PFSK-1 (cell line): ENCODE data around the gene MCRIP1.

Source experiments
- FOXP2 ChIP-seq: optimal IDR thresholded peaks from 2 replicates; pipeline ENCODE3; 2011; ENCODE audit warnings: borderline replicate concordance, control low read depth, inconsistent platforms; ENCODE audit not compliant: insufficient read depth; ENCODE audit errors: extremely low read length, extremely low read depth
- POLR2AphosphoS5 ChIP-seq: IDR thresholded peaks from 2 replicates; pipeline ENCODE4 v1.6.1; 2012; ENCODE audit warnings: low read depth, mild to moderate bottlenecking, control low read depth, low read length, moderate library complexity
- SIN3A ChIP-seq: IDR thresholded peaks from 2 replicates; pipeline ENCODE4 v1.6.1; 2012; ENCODE audit warnings: mild to moderate bottlenecking, low read length, moderate library complexity, borderline replicate concordance; ENCODE audit not compliant: insufficient read depth
- TAF1 ChIP-seq: IDR thresholded peaks from 2 replicates; pipeline ENCODE4 v1.6.1; 2012; ENCODE audit warnings: low read length, control low read depth, borderline replicate concordance; ENCODE audit not compliant: insufficient read depth
- TF ChIP-seq, protein P1 (sequence below), 2 experiments: IDR thresholded peaks; 2 replicates each; pipeline versions ENCODE4 v1.6.1 to v1.8.0; 2011 to 2012; ENCODE audit warnings: low read depth in 2 of 2, low read length in 2 of 2, control low read depth in 1 of 2, inconsistent platforms in 1 of 2, mild to moderate bottlenecking in 1 of 2, moderate library complexity in 1 of 2; ENCODE audit not compliant: insufficient read depth in 1 of 2

MCRIP1 gene

DNA sequence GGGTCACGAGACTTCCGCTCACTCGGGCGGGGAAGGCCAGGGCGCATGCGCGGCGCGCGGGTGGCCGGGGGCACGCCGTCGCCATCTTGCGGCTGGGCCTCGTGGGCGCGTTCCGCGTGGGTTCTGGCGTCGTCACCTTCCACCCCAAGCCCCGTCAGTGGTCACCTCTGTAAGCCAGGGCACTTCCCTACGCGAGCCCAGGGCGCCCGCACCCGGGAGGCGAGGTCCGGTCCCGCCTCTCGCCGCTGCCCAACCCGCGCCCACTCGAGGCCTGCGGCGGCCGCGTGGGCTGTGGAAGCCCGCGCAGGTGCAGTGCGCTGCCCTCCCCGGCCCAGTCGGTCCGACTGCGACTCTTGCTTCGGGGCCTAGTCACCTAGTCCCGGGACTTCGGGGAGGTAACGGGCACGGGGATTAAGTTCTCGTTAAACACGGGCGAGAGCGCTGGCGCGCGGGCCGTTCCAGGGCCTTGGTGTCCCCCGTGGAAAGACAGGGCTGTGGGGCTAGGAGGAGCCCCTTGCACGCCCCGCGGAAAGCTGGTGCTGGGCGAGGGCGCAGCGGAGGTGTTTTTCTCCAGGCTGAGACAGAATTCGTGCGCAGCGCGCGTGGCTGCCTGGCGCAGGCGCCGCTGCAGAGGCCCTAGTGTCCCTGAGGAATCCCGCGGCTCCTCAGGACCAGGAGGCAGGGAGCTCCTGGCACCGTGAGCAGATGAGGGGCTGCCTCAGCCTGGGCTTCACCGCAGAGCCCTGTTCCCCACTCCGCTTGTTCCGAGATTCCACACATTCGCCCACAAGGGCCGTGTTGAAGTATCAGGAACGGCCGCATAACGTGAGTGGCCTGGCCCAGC lies 38.5 kb upstream of the MCRIP1 start:
- TF ChIP-seq SIN3A (no peak), TAF1 (no peak), POLR2AphosphoS5 (peak; percentile 16; the same call in 1 of the 2 replicates), FOXP2 (no peak)
- TF ChIP-seq, protein P1, sequence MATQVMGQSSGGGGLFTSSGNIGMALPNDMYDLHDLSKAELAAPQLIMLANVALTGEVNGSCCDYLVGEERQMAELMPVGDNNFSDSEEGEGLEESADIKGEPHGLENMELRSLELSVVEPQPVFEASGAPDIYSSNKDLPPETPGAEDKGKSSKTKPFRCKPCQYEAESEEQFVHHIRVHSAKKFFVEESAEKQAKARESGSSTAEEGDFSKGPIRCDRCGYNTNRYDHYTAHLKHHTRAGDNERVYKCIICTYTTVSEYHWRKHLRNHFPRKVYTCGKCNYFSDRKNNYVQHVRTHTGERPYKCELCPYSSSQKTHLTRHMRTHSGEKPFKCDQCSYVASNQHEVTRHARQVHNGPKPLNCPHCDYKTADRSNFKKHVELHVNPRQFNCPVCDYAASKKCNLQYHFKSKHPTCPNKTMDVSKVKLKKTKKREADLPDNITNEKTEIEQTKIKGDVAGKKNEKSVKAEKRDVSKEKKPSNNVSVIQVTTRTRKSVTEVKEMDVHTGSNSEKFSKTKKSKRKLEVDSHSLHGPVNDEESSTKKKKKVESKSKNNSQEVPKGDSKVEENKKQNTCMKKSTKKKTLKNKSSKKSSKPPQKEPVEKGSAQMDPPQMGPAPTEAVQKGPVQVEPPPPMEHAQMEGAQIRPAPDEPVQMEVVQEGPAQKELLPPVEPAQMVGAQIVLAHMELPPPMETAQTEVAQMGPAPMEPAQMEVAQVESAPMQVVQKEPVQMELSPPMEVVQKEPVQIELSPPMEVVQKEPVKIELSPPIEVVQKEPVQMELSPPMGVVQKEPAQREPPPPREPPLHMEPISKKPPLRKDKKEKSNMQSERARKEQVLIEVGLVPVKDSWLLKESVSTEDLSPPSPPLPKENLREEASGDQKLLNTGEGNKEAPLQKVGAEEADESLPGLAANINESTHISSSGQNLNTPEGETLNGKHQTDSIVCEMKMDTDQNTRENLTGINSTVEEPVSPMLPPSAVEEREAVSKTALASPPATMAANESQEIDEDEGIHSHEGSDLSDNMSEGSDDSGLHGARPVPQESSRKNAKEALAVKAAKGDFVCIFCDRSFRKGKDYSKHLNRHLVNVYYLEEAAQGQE (IDR thresholded peaks at IDR 0.05; ENCODE audit: insufficient read depth in 1 of 2, low read depth in 2 of 2, low read length in 2 of 2), result peak in 1 of 2 experiments; percentile 46; a peak in 1 of 4 replicates

DNA sequence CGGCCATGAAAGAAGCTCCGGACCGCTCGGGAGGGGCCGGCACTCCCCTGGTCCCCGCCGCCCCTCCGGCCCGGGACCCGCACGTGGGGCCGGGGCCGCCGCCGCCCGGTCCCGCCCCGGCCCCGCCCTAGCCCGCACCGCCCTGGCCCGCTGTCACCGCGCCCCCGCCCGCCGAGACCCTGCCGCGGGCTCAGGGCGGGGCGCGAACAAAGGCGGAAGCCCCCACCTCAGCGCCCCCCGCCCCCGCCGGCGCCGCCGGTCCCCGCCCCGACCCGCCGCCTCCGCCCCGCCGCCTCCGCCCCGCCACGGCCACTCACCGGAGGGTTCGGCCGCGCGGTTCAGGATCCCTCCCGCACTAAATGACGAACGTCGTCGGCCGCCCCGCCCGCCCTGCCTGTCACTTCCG lies 37.9 kb upstream of the MCRIP1 start, which contains the start of gene ARHGDIA:
ARHGDIA (minus strand) TSS at position 357 of the 406 bp plus-strand sequence. CDS start 1,407 bp downstream, outside the sequence.
- TF ChIP-seq FOXP2 (no peak), TAF1 (peak; percentile 87), POLR2AphosphoS5 (peak; percentile 67; the same call in 1 of the 2 replicates)

DNA sequence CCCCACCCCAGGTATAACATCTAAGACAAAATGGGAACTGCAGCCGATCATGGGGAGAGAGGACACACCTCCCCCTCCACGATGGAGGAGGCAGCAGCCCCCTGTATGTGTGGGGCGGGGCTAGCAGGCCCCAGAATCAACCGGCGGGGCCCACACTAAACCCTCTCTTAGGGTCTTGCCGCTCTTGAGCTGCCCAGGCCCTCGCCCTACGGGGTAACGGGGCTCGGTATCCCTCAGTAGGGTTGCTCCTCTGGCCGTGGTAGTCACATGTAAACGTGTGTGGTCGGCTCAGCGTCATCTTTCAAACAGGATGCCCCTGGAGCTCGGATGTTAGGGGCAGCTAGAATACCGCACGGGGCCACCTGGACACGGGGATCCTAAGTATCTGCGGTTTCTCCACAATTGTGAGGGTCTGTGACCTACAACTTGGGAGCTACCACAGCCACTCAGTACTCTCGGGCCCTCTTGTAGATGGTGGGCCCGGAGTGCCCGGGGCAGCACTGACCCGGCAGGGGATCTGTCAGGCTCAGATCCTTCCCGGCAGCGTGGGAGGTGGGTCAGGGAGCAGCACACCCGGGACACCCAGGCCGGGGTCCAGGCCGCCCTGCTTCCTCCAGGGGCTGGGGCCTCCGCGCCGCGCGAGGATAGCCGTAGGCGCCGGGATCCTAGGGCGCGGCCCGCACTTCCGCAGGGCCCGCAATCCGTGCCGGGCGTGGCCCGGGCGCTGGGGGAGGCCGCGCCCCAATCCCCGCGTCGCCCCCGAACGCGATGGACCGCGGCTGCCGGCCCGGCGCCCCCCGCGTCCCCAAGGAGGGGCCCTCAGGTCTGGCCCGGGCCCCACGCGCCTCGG lies 37.3 kb upstream of the MCRIP1 start:
- TF ChIP-seq POLR2AphosphoS5 (peak; percentile 4; the same call in 1 of the 2 replicates), SIN3A (peak; percentile 10; the same call in 1 of the 2 replicates), FOXP2 (no peak), TAF1 (no peak; the same call in 1 of the 2 replicates)
- TF ChIP-seq, protein P1 (IDR thresholded peaks at IDR 0.05; ENCODE audit: insufficient read depth in 1 of 2, low read depth in 2 of 2, low read length in 2 of 2), result 0 out of 4 replicates have a peak, but pooled peaks of 1 of the 2 experiments have one; percentile 10

DNA sequence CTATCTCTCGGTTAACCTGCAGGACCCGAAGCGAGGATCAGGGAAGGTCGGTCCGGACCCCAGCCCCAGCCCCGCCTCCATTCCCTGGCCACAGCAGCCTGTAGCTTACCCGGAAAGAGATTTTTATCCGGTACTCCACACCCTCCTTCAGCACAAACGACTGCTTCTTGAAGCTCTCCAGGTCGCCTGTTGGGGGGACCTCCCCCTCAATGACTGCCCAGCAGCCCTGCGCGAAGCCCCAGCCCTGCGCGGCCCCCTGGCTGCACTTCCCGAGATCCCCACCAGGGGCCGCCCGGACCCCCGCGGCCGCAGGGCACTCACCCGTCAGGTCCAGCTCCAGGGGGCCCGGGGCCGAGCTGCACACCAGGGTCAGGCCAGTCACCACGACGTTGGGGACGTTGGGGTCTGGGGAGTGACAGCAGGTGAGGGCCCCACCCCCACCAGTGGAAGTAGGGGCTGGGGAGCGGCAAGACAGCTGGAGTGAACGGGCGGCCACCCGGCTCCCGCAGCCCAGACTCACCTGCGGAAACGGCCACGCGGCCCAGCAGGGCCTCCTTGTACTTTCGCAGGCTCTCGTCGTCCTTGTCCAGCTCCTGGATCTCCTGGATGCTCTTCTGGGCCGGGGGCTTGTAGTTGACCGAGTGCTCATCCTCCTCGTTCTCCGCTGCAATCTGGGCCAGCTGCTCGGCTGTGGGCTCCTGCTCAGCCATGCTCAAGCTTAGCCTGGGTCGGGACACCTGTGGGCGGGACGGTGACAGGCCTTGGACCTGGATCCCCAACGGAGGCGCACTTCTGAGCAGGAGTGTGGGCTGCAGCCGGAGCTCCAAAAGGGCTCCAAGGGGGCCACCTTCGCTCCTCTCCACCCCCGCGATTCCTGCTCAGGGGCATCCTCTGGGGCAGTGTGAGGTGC lies 36.4 kb upstream of the MCRIP1 start:
- TF ChIP-seq SIN3A, result 0 out of 2 replicates have a peak, but pooled peaks have one; percentile 0
- TF ChIP-seq TAF1, result no peak
- TF ChIP-seq FOXP2, result no peak
- peak; percentile 14; the same call in 1 of the 2 replicates for TF ChIP-seq POLR2AphosphoS5

DNA sequence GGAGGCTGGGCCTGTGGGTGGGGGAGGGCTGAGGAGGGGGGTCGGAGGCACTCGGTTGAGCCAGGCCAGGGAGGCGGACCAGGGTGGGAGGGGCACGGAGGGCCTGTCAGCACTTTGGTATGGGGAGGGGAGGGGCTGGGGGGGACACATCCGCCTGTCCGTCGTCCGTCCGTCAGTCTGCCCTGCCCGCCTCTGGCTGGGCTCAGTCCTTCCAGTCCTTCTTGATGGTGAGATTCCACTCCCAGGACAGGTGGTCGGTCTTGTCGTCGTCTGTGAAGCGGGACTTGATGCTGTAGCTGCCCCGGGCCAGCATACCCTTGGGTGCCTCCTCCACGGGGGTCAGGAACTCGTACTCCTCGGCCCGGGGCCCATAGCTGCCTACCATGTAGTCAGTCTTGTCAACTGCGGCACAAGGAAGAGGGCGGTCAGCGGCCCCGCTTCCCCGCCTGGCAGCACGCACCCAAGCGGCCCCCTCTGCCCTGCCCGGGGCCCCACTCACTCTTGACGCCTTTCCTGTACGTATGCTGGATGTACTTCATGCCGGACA lies 35.7 kb upstream of the MCRIP1 start:
- TF ChIP-seq POLR2AphosphoS5 (peak; percentile 57; the same call in 1 of the 2 replicates), FOXP2 (no peak)
